ENCODE data around the gene NOBOX. TPM values are rescaled to one million over a fixed set of nuclear protein-coding genes. Genes with fewer than 3 reads are reported as not detected.
"Not testable (repeated sequence)": the region's sequence is repeated elsewhere in the genome, so short reads cannot be mapped to it uniquely, and the experiment has no call there.

Gene NOBOX
- polyA plus RNA-seq, 1 donor = not detected

DNA sequence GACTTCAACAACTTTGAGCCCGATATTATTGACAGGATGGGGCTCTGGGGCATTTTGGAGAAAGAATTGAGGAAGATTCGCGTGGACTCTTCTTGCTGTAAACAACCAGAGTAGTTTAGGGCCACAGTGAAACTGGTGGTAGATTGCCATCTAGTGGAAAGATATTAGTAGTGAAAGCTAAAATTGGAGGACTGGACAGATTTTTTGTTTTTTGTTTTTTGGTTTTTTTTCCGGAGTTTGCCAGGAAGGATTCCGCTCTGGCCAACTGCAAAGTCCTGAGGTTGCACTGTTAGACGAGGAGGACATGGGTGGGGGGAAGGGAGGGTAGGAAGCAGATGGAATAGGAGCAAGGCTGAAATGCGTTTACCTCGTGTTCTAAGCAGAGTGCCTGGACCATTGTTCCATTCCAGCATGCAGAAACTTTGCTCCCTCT is 11.7 kb downstream of the NOBOX start:
- DNase-seq = peak; percentile 72

DNA sequence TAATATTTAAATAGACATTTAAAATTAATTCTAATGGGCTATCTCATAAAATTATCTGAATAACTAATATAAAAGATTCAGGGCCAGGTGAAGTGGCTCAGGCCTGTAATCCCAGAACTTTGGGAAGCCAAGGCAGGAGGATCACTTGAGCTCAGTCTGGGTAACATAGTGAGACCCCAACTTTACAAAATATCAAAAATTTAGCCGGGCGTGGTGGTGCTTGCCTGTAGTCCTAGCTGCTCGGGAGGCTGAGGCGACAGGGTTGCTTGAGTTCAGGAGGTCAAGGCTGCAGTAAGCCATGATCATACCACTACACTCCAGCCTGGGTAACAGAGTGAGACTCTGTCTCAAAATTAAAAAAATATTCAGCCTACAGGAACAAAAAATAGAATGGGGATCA is 12.5 kb downstream of the NOBOX start:
- DNase-seq = no peak

DNA sequence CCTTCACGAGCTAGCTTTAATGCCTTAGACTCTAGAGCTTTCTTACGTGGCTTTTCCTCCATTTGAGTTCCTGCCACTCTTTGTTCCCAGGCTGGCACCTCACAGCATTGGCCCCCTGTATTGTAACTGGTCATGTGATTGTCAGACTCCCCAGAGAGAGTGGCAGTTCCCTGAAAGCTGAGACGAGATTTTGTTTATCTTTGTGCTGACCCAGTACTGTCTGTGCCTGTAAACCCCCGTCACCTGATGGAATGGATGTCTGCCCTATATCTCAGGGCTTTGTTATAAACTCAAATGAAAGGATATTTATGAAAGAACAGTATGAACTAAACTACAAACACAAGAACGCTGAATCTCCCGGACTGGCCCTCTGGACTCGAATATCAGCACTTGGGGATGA is 13.0 kb downstream of the NOBOX start:
- DNase-seq = no peak

DNA sequence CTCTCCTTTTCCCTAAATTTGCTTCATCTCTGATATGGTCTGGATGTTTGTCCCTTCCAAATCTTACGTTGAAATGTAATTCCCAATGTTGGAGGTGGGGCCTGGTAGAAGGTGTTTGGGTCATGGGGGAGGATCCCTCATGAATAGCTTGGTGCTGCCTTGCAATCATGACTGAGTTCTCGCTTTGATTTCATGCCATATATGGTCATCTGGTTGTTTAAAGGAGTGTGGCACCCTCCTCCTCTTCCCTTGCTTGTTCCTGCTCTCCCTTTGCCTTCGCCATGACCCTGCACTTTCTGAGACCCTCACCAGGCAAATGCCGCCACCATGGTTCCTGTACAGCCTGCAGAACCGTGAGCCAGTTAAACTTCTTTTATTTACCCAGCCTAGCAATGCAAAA is 14.5 kb downstream of the NOBOX start:
- no peak for DNase-seq

DNA sequence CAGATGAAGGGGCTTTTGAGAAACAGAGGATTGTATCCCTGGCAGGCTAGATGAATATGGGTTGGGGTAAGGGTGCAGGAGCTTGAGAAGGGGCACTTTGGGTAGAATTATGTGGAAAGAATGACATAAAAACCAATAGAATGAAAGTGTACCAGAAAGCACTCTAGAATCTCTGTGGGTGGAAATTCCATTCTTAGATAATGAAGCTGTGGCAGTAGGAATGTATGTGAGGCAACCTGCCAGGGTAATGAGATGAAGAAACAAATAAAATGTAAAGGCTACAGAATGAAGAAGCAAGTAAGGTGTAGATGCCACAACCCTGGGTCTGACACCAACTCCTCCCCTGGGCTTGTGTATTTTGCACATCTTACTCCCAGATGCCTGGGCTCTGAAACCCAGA is 16.8 kb downstream of the NOBOX start:
- DNase-seq = no peak

DNA sequence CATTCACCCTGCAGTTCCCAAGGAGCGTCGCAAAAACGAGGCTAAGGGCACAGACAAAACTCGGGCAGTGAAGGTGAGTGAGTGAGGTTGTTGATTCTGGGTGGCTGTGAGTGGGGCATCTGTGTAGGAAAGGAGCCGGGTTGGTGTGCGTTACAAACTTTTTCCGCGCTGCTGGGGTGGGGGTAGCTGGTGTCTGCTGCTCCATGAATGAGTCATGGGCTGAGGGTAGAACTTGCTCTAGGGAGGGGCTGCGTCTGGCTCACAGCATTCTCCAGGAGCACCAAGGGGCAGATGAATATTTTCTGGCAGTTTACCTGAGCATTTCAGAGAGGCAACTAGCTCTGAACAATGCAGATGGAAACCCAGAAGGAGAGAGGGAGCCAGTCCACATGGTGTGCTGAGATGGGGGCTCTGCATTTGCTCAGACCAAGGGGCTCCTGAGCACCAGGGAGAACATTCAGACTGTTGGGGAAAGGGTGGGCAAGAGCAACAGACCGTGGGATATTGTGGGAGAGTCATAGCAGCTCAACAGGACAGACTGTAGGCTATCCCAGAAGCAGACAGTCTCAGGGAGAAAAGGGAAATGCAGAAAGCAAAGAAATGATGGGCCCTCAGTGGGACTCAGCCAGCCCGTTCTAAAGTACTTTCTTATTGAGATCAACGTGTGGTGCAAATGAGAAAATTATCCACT is 18.8 kb downstream of the NOBOX start:
- no peak for DNase-seq

DNA sequence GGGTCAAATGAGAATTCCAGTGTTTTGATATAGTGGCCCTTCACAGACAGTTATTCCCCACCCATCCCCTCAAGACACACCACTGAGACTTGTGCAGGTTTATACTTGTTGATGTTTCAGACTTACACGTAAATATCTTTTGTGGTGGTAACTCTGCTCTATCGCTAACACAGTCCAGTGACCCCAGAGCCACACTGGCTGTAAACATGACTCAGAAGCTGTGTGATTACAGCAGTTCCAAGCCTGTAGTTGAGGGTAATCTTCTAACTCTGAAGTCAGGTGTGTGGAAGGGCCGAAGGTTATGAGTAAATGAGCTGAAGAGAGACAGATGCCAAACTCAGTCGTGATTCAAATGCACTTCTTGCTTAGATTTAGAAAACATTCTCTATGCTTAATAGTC is 19.4 kb downstream of the NOBOX start:
- DNase-seq = no peak

DNA sequence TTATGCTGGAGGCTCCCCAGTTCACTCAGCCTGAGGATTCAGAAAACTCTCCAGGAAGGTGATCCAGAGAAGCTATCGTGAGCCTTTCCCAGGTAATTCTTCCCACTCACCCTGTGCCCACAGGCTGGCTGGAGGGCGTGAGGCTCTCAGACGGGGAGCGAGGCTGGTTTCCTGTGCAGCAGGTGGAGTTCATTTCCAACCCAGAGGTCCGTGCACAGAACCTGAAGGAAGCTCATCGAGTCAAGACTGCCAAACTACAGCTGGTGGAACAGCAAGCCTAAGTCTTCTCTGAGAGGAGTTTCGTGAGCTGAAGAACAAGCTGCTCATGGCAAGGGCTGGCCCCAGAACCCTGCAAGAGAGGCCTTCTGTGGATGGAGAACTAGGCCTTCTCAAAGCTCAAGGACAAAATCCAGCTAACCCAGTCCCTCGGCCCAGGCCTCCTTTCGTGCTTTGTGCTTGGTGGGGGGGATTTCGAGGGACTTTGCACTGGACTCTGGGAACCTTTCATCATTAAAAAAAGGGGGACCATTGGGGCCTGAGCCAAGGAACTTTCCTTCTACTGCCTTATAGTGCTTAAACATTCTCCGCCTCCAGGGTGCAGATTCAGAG is 23.6 kb downstream of the NOBOX start:
- no peak for DNase-seq

DNA sequence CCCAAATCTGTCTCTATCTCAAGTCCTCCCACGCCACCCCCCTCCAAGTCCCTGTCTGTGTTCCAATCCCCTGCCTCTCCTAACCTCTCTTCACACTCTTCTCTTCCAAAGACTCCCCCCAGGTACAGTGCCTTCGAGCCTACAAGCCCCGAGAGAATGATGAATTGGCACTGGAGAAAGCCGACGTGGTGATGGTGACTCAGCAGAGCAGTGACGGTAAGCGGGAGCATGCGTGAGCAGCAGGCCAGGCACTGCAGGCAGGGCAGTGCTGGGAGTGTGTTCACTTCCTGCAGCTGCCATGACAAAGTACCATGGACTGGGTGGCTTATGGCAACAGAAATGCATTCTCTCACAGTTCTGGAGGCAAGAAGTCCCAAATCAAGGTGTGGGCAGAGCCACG is 24.8 kb downstream of the NOBOX start:
- DNase-seq = no peak

DNA sequence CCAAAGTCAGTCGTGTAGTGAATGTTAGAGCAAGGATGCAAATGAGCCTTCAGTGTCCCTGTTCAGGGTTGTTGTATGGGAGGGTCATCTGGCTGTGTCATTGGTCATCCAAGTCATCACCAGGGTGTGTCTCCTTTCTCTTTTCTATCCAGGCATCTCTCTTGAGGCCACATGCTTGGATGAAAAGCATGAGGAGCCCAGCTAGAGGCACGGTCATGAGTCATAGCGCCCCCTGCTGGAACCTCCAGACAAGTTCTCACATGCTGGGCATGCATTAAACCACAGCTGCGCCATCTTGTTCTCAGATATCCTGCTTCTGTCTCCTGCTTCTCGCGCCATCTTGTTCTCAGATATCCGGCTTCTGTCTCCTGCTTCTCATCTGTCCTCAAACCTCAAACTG is 34.3 kb downstream of the NOBOX start:
- DNase-seq = not testable (repeated sequence)

DNA sequence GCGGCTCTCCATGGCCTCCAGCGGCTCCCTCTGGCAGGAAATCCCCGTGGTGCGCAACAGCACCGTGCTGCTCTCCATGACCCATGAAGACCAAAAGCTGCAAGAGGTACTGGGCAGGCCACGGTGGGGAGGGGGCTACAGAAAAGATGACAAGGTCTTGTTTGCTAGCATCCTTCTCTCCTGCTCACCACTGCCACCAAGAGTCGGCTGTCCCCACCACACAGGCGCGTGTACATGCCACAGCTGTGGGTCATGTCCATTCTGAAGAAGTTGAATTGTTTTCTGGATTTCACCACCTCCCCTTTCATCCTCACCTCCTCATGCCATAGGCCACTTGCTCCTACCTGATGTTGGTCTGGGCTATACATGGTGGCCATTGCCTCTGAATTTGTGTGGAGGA is 36.2 kb downstream of the NOBOX start:
- not testable (repeated sequence) for DNase-seq

DNA sequence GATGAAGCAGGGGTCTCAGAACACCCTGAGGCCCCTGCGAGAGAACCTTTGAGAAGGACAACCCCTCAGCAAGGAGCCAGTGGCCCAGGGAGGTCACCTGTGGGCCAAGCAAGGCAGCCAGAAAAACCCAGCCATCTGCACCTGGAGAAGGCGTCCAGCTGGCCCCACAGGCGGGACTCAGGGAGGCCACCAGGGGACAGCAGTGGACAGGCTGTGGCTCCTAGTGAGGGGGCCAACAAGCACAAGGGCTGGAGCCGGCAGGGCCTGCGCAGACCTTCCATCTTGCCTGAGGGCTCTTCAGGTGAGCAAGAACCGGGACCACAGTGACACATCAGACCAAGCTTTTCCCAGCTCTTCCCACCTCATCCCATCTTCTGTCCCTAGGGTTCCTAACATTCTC is 38.0 kb downstream of the NOBOX start:
- not testable (repeated sequence) for DNase-seq

DNA sequence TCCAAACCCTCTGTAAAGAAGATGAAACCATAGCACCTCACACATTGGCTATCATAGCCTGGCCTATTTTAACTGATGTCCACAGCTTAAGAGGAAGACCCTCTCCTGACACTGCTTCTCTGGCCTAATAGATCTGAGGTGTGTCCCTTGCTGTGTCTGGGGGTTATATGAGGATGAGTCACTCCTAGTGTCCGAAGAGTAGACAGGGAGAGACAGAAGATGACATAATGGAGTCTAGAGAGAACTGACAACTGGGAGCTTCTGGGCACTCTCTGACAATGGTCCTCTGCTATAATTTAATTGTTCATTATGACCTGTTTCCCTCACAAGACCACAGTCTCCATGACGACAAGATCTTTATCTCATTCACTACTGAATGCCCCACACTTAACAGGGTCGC is 41.4 kb downstream of the NOBOX start:
- DNase-seq = not testable (repeated sequence)

DNA sequence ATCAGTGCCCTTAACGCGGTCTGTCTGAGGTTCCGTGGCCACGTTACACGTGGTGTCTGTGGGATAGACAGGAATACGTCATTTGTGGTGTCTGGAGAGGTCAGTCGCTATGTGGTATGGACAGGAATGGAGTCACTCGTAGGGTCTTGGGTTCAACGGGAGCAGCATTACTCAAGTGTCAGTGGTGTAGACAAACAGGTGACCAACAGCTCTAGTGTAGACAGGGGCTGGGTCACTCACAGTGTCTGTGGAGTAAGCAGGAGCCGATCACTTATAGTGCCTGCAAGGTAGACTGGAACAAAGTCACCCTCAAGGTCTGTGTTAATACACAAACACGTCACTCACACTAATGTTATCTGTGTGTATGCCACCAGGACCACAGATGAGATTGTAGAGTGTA is 46.6 kb downstream of the NOBOX start:
- not testable (repeated sequence) for DNase-seq

DNA sequence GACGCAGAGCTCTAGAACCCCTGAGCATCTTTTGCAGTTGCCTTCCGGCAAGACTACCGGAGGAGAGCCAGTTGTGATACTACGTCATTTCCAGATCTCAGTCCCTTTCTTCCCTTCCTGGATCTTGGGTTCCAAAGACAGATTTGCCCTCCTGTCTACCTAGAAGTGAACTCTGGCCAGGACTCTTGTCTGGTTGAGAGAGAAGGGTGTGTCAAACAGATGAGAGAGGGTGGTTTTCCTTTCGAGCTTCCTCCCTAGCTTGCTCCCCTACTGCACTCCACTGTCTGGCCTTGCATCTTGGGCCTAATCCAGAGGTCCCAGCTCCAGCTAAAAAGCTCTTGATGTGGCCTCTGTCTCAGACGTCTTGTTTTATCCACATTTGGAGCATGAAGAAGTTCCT is 47.3 kb downstream of the NOBOX start:
- DNase-seq = not testable (repeated sequence)

DNA sequence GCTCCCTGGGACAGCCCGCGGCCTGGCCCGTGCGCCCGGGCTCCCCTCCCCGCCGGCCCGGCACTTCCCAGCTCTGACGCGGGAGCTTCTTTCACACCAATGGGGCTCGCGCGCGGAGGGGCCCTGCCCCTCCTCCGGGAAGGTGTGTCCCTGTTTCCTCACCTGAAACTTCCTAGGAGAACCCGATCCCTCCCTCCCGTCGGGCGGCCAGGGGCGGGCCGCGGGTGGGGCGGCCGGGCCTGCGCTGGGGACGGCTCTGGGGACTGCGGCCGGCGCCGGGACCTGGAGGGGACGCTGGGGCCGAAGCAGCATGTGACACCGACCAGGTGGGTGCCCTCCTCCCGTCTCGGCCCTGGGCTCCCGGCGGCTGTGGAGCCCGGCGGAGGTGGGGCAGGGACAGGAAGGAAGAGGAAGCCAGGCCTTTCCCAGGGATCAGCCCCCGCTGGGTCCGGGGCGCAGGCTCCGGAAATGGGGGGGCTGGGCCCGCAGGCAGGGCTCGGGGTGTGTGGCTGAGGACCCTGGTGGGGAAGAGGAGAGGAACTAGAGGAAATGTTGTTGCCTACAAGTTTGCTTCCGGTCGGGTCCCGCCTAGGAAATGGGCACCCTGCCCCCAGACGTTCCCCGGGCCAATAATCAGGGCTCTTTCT is 48.2 kb downstream of the NOBOX start, which contains the start of gene ARHGEF5:
Gene ARHGEF5 (plus strand): TSS at position 227 of the 647 bp plus-strand sequence. CDS start 7,268 bp downstream, outside the sequence.
- DNase-seq = not testable (repeated sequence)

DNA sequence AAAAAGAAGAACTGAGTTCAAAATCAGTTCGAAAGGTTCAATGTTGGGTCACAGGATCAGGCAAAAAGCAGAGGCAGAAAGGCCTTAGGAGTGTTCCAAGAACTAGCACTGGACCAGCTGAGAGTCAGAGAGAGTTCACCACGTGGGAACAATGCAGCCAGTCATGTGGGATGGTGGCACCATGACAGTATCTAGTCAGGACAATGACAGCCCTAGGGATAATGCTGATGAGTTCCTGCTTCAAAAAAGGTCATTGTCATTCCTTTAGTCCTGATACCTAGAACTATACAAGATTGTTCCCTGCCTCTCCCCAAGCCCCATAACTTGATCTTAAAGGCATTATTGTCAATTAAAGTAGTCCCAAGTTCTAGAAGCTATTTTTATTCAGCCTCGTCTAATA is 51.8 kb downstream of the NOBOX start:
- DNase-seq = not testable (repeated sequence)

DNA sequence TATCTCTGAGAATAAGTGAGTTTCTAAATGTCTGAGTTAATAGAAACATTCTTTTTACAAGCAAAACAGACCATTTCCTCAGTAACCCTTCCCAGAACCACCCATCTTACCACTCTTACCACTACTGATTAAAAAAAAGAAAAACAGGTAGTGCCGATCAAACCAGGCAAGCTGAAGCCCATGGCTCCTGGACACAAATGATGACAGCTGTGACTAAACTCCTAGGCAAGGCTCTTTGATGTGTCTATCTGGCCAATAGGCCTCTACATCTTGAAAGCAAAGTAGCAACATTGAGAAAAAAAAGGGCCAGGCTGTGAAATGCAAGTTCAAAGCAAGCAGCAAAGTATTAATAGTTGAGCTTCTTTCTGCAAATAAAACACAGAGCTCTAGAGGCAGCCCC is 54.9 kb downstream of the NOBOX start:
- not testable (repeated sequence) for DNase-seq

Other genes starting within 250 kb of the NOBOX start
- 1.0 TPM for gene CTAGE4, start 220.2 kb downstream of the NOBOX start, polyA plus RNA-seq (ENCODE audit: insufficient read length)
- 24.0 TPM for gene ARHGEF35, start 207.9 kb downstream of the NOBOX start, polyA plus RNA-seq (ENCODE audit: insufficient read length)
- gene OR2A42, start 164.1 kb downstream of the NOBOX start, polyA plus RNA-seq (ENCODE audit: insufficient read length) = 1.8 TPM
- gene OR2A7, start 138.9 kb downstream of the NOBOX start, polyA plus RNA-seq (ENCODE audit: insufficient read length) = 9.4 TPM
- 12.3 TPM for gene CTAGE8, start 134.4 kb downstream of the NOBOX start, polyA plus RNA-seq (ENCODE audit: insufficient read length)
- 1.2 TPM for gene OR2A1, start 91.3 kb downstream of the NOBOX start, polyA plus RNA-seq (ENCODE audit: insufficient read length)
- 18.8 TPM for gene ARHGEF5, start 48.3 kb downstream of the NOBOX start, polyA plus RNA-seq (ENCODE audit: insufficient read length)